Measurements from ENCODE around the gene IGFBP5.

The IGFBP5 gene

GRCh38 chr2:216658757-216659156, 36.6 kb downstream of the IGFBP5 start:
- TF ChIP-seq, protein P1, sequence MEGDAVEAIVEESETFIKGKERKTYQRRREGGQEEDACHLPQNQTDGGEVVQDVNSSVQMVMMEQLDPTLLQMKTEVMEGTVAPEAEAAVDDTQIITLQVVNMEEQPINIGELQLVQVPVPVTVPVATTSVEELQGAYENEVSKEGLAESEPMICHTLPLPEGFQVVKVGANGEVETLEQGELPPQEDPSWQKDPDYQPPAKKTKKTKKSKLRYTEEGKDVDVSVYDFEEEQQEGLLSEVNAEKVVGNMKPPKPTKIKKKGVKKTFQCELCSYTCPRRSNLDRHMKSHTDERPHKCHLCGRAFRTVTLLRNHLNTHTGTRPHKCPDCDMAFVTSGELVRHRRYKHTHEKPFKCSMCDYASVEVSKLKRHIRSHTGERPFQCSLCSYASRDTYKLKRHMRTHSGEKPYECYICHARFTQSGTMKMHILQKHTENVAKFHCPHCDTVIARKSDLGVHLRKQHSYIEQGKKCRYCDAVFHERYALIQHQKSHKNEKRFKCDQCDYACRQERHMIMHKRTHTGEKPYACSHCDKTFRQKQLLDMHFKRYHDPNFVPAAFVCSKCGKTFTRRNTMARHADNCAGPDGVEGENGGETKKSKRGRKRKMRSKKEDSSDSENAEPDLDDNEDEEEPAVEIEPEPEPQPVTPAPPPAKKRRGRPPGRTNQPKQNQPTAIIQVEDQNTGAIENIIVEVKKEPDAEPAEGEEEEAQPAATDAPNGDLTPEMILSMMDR (IDR thresholded peaks at IDR 0.05; ENCODE audit: low read depth, low read length, missing control alignments), result no peak
- H3K4me3 ChIP-seq (ENCODE audit: low read depth, low read length), result no peak overlapping the region
- DNase-seq (ENCODE audit: low read depth), result no peak

DNA sequence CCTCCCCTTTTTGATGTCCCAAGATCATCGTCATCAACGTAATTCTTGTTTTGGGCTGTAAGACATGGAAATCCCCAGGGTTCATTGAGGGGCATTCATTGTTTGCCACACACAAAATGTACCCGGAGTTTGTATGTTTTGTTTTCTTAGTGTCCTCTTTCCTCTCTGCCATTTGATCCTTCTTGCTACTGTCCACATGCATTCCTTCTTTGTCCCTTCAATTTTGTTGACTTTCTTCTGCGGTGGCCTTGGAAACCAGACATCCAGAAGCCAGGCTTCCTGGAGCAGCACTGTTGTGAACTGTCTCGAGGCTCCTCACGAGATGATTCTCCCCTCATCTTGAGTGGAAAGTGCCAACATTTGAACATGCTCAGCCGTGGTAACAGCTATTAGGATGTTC, 37.4 kb downstream of the IGFBP5 start:
- DNase-seq (ENCODE audit: low read depth), result no peak
- TF ChIP-seq, protein P1 (IDR thresholded peaks at IDR 0.05; ENCODE audit: low read depth, low read length, missing control alignments), result no peak
- H3K4me3 ChIP-seq (ENCODE audit: low read depth, low read length), result no peak overlapping the region

GRCh38 chr2:216657086-216657855, 38.1 kb downstream of the IGFBP5 start:
- TF ChIP-seq, protein P1 (IDR thresholded peaks at IDR 0.05; ENCODE audit: low read depth, low read length, missing control alignments), result no peak
- no peak for DNase-seq (ENCODE audit: low read depth)

DNA sequence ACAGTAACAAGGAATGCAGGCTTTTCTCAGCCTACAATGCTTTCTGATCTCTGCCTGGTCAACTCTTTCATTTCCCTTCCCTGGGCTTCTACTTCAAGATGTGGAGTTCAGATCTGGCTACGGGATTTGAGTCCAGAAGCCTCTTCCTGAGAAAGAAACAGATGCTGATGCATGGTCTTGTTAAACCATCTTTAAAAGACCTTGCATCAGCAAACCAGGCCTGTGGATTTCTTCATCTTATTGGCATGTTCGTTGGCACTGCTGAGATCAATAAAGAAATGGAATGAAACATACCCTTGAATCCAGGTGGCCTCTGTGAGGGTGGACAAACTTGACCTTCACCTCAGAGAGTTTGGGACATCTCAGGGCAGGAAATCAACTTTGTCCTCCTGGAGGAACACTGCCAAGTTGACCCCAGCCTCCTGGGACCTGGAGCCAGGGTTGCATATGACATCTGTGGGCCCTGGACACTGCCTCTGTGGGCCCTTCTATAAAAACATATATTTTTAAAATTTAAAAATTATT, 40.8 kb downstream of the IGFBP5 start:
- no peak for DNase-seq (ENCODE audit: low read depth)
- TF ChIP-seq, protein P1 (IDR thresholded peaks at IDR 0.05; ENCODE audit: low read depth, low read length, missing control alignments), result no peak
- no peak overlapping the region for H3K4me3 ChIP-seq (ENCODE audit: low read depth, low read length)

More at GRCh38 chr2:216657086-216657855, 38.1 kb downstream of the IGFBP5 start:
- no peak overlapping the region for H3K4me3 ChIP-seq (ENCODE audit: low read depth, low read length)

DNA sequence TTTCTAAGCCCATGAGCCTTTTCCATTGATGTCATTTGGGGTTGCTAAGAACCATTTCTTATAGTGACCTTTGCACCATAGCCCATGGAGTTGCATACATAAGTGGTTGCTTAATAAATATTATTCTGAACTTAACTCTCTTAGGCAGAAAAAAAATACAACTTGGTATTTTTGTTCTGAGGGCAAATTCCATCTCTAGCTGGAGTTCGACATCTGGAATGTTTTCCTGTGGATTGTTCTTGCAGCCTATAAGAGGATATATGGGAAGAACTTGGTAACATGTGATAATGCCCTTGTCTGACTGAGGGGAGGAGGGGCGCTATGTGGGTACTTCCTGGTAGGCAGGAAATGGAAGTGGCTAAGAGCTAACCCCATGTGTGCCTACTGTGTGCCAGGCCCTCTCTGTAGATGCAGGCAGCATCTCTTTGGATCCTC, 41.4 kb downstream of the IGFBP5 start:
- TF ChIP-seq, protein P1 (IDR thresholded peaks at IDR 0.05; ENCODE audit: low read depth, low read length, missing control alignments), result no peak
- DNase-seq (ENCODE audit: low read depth), result no peak
- H3K4me3 ChIP-seq (ENCODE audit: low read depth, low read length), result no peak overlapping the region

DNA sequence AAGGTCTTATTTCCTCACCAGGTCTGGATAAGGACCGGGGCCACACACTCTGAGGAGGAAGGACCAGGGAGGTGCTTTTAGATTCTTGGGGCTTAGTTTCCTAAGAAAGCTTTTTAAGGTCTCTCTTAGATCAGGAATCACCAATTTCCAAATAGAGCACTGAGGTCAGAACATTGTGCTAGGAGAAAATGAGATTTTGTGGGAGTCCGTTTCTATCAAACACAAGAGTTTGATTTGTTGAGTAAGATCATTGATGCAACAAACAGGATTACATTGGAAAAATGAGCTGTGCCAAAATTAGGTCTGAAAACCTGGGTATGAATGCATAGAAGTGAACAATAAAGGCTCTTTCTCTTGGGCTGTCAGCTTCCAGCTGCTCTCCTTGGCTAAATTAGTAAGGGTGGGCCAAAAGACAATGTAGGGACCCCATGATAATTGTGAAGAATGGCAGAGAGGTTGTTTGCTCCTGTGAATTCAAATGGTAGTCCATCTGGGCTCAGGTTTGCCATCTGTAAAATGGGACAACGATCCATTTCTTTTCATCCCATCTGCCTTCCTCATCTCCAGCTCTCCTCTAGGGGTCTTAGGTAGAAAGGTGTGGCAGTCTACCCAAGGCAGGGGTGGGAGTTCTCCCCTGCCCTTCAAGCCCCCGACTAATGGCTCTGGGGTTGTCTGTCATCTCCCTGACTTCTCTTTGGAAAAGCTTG, 42.1 kb downstream of the IGFBP5 start:
- no peak for DNase-seq (ENCODE audit: low read depth)
- TF ChIP-seq, protein P1 (IDR thresholded peaks at IDR 0.05; ENCODE audit: low read depth, low read length, missing control alignments), result no peak
- H3K4me3 ChIP-seq (ENCODE audit: low read depth, low read length), result no peak overlapping the region

Measured in GM12864 (cell line).